ENCODE results near the gene LSAMP. TPM values are rescaled to one million over a fixed set of nuclear protein-coding genes. Genes with fewer than 3 reads are reported as not detected.

Gene LSAMP
- total and polyA plus RNA-seq, 2 of the 8 experiments (the other 6 are each of a cell fraction or from before 2014, with no cell fraction given), result 1.8 to 5.7 TPM

- WGBS, 2 experiments (ENCODE audit: extremely low coverage in 1 of 2, insufficient coverage in 1 of 2, insufficient read length in 1 of 2, insufficient replicate concordance in 2 of 2, low coverage in 1 of 2, low lambda C conversion rate in 2 of 2, missing lambda C conversion rate in 1 of 2), result 88% methylated on average over 2 of the region's 2 CpGs; no CpG with 5 or more reads in 1 of the 2 experiments
- no peaks in the 10 kb centered on the region for H3K27me3 ChIP-seq (replicated peaks in 1 of 4; ENCODE audit: control insufficient read depth in 3 of 4, extremely low read depth in 1 of 4, insufficient read depth in 3 of 4, low read length in 3 of 4)
- H3K9me3 ChIP-seq (ENCODE audit: insufficient read depth in 2 of 2, low read depth in 1 of 2, low read length in 1 of 2), result no peaks in the 10 kb centered on the region
- H4K91ac ChIP-seq (replicated peaks; ENCODE audit: insufficient read length, low read length), result no peak overlapping the region
- no peak overlapping the region for H2AK5ac ChIP-seq (ENCODE audit: low read depth, low read length)
- H3K23me2 ChIP-seq (ENCODE audit: low read depth, low read length), result no peaks in the 10 kb centered on the region
- H3K4me2 ChIP-seq (ENCODE audit: insufficient read depth in 1 of 2, low read depth in 2 of 2, low read length in 2 of 2), result no peak overlapping the region
- H2AFZ ChIP-seq (ENCODE audit: low read length), result no peak overlapping the region
- no peak overlapping the region for H2BK5ac ChIP-seq (ENCODE audit: low read depth, low read length)
- no peaks in the 10 kb centered on the region for H3K79me2 ChIP-seq (ENCODE audit: control insufficient read depth in 1 of 2, insufficient read depth in 2 of 2, low read length in 2 of 2)
- H4K8ac ChIP-seq (ENCODE audit: extremely low read depth, insufficient read depth, low read length), result no peak overlapping the region
- no peak overlapping the region for H3K14ac ChIP-seq (ENCODE audit: insufficient read length)
- ChIA-PET POLR2A (ENCODE audit: partially characterized antibody) (no interaction called here), CTCF (ENCODE audit: partially characterized antibody) (no interaction called here)
- no peak overlapping the region for H2BK15ac ChIP-seq (ENCODE audit: low read length)
- no peak overlapping the region for H3K18ac ChIP-seq (ENCODE audit: extremely low read depth, low read length)
- H2BK120ac ChIP-seq (replicated peaks; ENCODE audit: low read depth, low read length), result no peak overlapping the region
- no peaks in the 10 kb centered on the region for H3K79me1 ChIP-seq (ENCODE audit: low read depth, low read length)
- FAIRE-seq (no peak), DNase-seq (ENCODE audit: low read depth in 1 of 2, low spot score in 2 of 2) (no peak)
- H3K36me3 ChIP-seq (ENCODE audit: control insufficient read depth in 2 of 4, insufficient read depth in 4 of 4, low read length in 3 of 4), result no peaks in the 10 kb centered on the region
- H2BK12ac ChIP-seq (ENCODE audit: low read depth, low read length), result no peak overlapping the region
- no peak overlapping the region for H4K5ac ChIP-seq (ENCODE audit: insufficient read length, low read depth, low read length)
- H3K27ac ChIP-seq (ENCODE audit: low read depth, low read length), result no peak overlapping the region
- no peak overlapping the region for H3K4me3 ChIP-seq (ENCODE audit: extremely low read depth in 1 of 4, insufficient read depth in 2 of 4, low read depth in 3 of 4, low read length in 4 of 4)
- no peak overlapping the region for H3K4ac ChIP-seq (replicated peaks; ENCODE audit: insufficient read length, low read depth, low read length)
- H3K23ac ChIP-seq (ENCODE audit: insufficient read length), result no peak overlapping the region
- no peak overlapping the region for H2BK20ac ChIP-seq (ENCODE audit: low read length)
- no peak overlapping the region for H3K9ac ChIP-seq (replicated peaks in 1 of 4; ENCODE audit: extremely low read depth in 1 of 4, low read depth in 3 of 4, low read length in 3 of 4)
- H4K20me1 ChIP-seq (replicated peaks in 1 of 2; ENCODE audit: control insufficient read depth in 1 of 2, insufficient read depth in 2 of 2, low read length in 2 of 2), result no peaks in the 10 kb centered on the region
- no peaks in the 10 kb centered on the region for H3K4me1 ChIP-seq (replicated peaks in 1 of 4; ENCODE audit: control insufficient read depth in 3 of 4, insufficient read depth in 4 of 4, low read length in 3 of 4)
- H3K56ac ChIP-seq (replicated peaks; ENCODE audit: insufficient read length, low read depth, low read length), result no peak overlapping the region
- TF ChIP-seq TAF1 (IDR thresholded peaks at IDR 0.05; ENCODE audit: low read depth, low read length) (no peak), TBP (IDR thresholded peaks at IDR 0.05; ENCODE audit: low read depth, low read length) (no peak), CHD1 (IDR thresholded peaks at IDR 0.05; ENCODE audit: low read depth, low read length) (no peak), EGR1 (IDR thresholded peaks at IDR 0.05; ENCODE audit: borderline replicate concordance, low read depth, low read length) (no peak), SUZ12 (IDR thresholded peaks at IDR 0.05; ENCODE audit: low read length) (no peak), CHD2 (IDR thresholded peaks at IDR 0.05; ENCODE audit: low read length) (no peak), CBX5 (IDR thresholded peaks at IDR 0.05; ENCODE audit: low read depth, low read length) (no peak), RBBP5 (IDR thresholded peaks at IDR 0.05; ENCODE audit: borderline replicate concordance, low read depth, low read length) (no peak), KDM5A (IDR thresholded peaks at IDR 0.05; ENCODE audit: low read length) (no peak), RAD21 (IDR thresholded peaks at IDR 0.05 in 1 of 2, conservative IDR thresholded peaks at IDR 0.05 in 1 of 2; ENCODE audit: low read depth in 2 of 2, low read length in 2 of 2) (no peak), POU5F1 (IDR thresholded peaks at IDR 0.05; ENCODE audit: low read depth, low read length) (no peak), SP1 (IDR thresholded peaks at IDR 0.05; ENCODE audit: low read depth, low read length) (no peak), SP2 (IDR thresholded peaks at IDR 0.05; ENCODE audit: low read length) (no peak), TEAD4 (IDR thresholded peaks at IDR 0.05; ENCODE audit: low read depth, low read length) (no peak), TCF12 (IDR thresholded peaks at IDR 0.05; ENCODE audit: low read depth, low read length) (no peak)
- TF ChIP-seq, protein P1, sequence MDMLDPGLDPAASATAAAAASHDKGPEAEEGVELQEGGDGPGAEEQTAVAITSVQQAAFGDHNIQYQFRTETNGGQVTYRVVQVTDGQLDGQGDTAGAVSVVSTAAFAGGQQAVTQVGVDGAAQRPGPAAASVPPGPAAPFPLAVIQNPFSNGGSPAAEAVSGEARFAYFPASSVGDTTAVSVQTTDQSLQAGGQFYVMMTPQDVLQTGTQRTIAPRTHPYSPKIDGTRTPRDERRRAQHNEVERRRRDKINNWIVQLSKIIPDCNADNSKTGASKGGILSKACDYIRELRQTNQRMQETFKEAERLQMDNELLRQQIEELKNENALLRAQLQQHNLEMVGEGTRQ (IDR thresholded peaks at IDR 0.05; ENCODE audit: low read length), result no peak
These were observed 70.4 kb downstream of the LSAMP start for GRCh38 chr3:116374901-116375300.

Data from H1 (cell line).